ENCODE results near the gene CD248.
A peak's percentile ranks its signal among the peaks of the same experiment; 100 is the strongest.
"Not testable (repeated sequence)": the region's sequence is repeated elsewhere in the genome, so short reads cannot be mapped to it uniquely, and the experiment has no call there.

The CD248 gene

DNA sequence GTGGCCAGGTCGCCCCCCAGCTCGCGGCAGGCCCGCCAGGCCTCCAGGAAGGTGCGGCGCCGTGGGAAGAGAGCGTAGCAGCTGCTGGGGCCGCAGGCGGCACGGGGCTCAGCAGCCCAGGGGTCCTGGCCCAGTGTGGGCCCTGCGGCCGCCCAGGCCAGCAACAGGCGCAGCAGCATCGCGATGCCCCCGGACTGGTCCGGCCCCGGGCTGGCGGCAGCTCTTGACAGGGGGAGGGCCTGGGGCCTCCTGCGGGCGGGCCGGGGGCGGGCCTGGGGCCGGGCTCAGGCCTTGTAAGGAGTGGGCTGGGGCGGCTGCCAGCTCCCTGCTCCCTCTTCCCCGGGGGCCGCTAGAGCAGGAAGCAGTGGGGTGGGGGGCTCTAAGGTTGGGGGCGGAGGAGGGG, at the start of gene CD248:
TSS of gene CD248 (minus strand) at position 196 of the 403 bp plus-strand sequence. CDS start at position 179, 17 bp downstream.
- peak; percentile 90 for DNase-seq

DNA sequence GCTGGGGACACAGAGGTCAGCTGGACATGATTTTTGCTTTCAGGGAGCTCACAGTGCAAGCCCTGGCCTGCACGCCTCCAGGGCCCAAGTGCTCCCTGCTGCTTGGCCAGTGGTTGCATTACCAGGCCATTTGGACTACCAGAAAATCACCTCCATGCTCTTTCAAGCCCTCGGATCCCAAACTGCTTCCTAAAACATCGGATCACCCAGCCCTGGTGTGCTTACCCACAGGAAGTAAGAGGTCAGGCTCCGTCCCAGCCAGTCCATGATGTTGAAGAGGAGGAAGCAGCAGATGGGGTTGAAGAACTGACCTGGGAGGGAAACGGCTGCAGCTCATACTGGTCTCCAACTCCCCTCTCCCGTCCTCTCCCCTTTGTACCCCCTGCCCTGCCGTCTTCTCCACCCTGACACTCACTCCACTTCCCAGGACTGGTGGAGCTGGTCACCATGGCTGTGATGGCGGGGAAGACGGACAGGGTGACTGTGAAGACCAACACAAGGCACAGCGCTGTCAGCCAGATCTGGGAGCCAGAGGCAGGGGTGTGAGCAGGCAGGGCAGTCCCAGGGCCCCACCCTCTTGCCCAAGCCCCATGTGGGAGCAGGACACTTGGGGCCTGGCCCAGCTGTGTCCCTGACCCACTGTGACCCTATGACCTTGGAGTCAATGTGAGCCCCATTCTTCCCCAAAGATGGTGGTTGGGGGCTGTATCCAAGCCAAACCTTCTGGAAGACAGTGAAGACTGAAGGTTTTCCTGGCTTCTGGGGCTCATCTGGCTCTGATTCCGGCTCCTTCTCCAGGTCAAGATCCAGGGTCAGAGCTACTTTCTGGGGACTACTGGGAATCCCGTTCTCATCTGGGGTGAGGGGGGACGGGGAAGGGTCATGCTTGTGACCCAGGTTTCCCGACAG, 49.1 kb upstream of the CD248 start:
- DNase-seq, result no peak

DNA sequence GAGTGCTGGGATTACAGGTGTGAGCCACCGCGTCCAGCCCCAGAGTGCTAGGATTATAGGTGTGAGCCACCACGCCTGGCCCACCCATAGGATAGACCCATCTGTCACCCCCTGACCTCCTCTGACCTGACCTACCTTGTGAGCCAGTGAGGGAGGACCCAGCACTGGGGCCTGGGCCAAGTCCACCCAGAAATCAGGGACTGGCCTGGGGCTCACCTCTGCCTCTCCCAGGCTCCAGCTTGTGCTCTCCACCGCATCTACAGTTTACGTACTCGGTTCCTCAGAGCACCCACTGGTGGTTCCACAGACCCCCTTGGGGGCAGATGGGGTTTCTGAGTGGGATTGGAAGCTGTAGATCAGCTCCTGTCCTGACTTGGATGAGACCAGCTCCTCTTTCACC, 48.3 kb upstream of the CD248 start:
- no peak for DNase-seq

DNA sequence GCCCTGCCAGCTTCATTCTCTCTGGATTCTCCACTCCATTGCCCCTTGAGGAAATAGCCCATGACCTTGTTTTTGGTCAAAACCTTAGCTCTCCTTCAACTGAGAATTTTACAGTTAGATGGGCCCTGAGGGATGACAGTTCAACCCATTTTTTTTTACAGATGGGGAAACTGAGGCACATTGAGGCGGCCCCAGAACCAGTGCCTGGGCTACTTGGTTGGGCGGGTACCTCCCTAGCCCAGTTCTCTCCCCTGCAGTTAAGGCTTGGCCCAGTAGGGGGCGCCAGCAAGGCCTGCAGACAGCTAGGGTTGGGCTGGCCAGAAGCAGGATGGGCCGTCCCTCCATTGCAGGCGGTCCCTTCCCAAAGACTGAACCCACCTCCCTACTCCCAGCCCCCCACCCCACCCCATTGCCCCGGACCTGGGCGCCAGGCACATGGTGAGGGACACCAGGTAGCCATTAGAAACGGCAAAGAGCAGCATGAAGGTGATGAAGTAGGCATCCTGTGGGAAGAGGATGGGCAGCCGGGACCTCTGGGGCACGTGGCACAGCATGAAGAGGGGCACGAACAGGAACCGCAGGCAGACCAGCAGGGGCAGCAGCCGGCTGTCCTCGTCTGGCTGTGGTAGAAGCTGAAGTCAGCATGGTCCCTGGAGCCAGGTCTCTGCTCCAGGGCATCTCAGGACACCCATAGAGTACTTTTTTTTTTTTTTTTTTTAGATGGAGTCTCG, 47.1 kb upstream of the CD248 start:
- DNase-seq, result no peak

- DNase-seq, result no peak
These were observed 46.4 kb upstream of the CD248 start for GRCh38 chr11:66363187-66363601.

DNA sequence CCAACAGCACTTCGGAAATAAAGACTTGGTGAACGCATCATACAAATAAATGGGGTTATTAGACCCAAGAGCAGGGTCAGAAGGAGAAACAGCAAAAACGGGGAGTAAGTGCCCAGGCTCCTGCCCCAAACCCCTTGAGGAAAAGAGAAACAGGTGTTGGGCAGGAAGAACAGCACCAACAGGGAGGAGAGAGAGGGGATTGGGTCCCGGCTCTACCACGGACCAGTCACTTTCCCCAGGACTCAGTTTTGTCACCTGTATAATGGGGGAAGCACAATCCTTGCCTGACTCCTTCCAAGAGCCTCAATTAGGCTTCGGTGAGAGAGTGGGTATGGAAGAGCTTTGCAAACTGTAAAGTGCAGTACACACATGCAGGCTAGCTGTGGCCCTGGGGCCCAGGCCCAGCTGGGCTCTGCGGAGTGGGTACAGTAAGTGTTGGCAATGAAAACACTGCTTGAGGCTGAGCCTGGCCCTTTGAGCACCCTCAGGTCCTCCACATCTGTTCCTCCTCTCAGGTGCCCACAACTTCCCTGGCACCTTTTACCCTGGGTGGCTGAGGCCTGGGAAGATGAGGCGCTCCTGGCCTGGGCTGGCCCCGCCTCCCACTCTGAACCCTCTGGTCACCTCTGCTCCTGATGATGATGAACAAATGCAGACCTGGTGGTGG, 45.8 kb upstream of the CD248 start:
- DNase-seq, result no peak

DNA sequence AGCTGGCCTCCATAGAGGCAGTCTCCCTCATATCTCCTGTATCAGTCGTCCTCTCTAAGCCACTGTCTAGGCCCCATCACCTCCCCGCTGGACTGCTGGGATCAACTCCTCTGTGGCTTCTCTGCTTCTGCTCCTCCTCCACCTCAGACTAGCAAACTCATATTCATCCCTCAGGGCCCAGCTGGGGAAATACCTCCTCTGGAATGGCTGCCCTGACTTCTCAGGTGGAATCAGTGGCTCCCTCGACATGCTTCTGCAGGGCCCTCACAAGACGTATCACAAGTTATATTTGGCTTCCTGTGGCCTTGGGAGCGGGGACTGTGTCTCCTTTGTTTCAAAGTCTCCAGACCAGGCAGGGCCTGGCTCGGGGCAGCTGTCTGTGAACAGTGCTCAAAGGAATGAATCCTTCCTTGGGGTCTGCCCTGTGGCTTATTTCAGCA, 44.7 kb upstream of the CD248 start:
- no peak for DNase-seq

DNA sequence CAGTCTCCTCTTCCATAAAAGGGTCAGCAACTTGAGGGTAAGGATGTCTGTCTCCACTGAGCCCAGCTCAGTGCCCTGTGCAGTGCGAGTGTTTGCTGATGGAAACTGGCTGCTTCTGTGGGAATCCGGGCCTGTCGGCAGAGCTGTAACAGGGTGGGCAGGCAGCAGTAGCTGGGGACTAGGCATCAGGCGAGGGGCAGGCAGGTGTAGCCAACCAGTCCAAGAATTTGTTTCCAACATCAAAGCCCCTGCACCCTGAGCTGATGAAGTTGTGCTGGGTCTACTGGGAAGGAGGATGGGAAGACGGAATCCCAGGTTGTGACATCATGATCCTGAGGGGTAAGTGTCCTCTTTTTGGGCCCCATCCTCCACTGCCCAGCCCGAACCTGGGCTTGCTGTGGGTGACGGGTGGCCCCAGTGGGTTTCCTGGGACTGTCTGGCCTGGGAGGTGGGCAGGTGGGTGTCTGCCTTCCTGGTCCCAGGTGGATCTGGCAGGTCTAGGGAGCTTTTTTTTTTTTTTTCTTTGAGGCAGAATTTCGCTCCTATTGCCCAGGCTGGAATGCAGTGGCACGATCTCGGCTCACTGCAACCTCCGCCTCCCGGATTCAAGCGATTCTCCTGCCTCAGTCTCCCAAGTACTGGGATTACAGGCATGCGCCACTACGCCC, 43.7 kb upstream of the CD248 start:
- no peak for DNase-seq

- no peak for DNase-seq
These were observed 42.8 kb upstream of the CD248 start for GRCh38 chr11:66359662-66360087.

GRCh38 chr11:66350560-66351235, 33.9 kb upstream of the CD248 start:
- not testable (repeated sequence) for DNase-seq

- peak; percentile 16 for DNase-seq
These were observed 32.2 kb upstream of the CD248 start for GRCh38 chr11:66349084-66349386.

DNA sequence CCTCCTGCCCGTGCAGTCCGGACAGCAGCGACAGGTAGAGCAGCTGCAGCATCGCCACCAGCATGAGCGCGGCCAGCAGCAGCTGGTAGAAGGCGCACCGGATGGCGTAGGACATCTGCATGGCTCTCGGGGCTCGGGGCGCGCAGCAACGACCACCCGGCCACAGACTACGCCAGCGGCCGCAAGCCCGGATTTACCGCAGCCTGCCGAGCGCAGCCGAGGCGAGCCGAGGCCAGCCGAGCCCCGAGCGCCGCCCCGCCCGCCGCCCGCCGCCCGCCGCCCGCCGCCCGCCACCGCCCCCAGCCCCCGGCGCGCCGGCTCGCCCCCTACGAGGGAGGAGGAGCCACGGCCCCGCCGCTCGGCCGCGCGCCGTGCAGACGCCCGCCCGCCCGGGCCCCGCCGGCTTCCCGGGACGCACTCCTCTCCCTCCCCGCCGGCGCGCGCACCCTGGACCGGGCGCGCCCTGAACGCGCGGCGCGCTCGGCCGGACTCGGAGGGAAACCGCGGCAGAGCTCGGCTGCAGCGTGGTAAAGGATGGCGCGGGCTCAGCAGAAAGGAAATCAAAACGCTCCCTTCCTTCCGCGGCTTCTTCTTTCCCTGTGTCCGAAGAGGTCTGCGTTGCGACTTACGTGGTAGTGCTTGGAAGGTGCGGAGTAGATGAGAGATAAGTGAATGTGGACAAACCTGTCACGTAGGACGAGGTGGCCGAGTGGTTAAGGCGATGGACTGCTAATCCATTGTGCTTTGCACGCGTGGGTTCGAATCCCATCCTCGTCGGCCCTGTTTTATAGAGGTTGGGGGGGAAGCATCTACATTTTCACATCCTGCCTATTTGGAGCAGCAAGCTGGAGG, 30.8 kb upstream of the CD248 start, which contains the start of gene B4GAT1:
TSS of gene B4GAT1 (minus strand) at position 205 of the 852 bp plus-strand sequence. CDS start at position 121, 84 bp downstream.
- peak; percentile 92 for DNase-seq

- no peak for DNase-seq
These were observed 29.9 kb upstream of the CD248 start for GRCh38 chr11:66346476-66347424.

DNA sequence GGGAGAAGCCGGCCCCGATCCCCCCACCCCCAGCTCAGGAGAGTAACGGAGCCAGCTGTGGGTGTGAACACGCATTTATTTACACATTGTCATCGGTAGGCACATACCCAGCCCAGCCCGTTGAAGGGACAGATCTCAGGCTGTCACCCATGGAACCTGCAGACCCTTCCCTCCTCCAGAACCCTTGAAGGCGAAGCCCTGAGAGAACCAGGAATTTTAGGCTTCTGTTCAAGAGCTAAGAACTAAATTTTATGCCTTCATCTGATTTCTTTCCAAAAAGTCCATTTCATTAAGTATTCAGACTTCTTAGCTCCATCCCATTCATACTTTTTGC, 28.4 kb upstream of the CD248 start:
- no peak for DNase-seq

DNA sequence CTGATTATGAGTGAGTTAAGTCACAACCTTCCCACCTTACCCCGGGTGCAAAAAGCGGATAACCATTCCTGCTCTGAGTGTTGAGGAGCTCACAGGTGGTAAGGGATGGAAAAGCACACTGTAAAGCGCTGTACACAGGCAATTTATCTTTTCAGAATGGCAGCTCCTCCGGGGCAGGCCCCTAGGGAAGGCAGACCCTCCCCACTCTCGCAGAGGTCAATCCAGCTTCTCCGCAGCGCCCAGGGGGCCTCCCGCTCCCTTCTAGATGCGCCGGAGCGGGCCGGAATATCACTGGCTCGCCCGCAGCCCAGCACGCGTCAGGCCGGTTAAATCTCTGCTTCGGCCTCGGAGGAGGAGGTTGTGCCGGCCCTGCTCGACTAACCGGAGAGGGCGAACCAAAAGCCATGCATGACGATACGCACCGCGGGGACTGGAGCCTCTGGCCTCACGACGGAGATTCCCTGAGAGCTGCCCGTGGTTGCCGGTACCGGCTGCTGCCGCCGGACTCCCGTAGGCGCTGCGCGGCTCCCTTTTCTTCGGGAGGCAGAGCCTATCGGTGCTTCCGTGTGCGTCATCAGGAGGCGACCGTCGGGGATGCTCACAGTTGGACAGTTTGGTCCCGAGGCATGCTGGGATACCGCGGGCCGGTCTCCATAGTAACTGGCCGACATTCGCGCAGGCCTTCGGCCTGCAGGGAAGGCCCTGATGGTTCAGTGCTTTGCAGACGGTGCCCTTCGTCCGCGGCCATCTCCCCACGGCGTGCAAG, 27.9 kb upstream of the CD248 start, which contains the start of gene BRMS1:
TSS of gene BRMS1 (minus strand) at position 555 of the 766 bp plus-strand sequence. CDS start 2,870 bp downstream, outside the sequence.
- peak; percentile 98 for DNase-seq

- no peak for DNase-seq
These were observed 26.3 kb upstream of the CD248 start for GRCh38 chr11:66343176-66343575.

- DNase-seq, result no peak
These were observed 24.8 kb upstream of the CD248 start for GRCh38 chr11:66341502-66342126.

All from femur (tissue), 1 donor.